HTERT RPE-1 (cell line): ENCODE data around the gene PI4KA.
"Not testable (repeated sequence)": the region's sequence is repeated elsewhere in the genome, so short reads cannot be mapped to it uniquely, and the experiment has no call there.

Source experiments
- in situ Hi-C: fragments of 300-500 bp; cut with MboI; formaldehyde crosslinking; loops from 4 replicates; pipeline ENCODE4 v1.14.3; 2020; ENCODE audit warnings: low sequenced_read_pairs

Gene PI4KA

DNA sequence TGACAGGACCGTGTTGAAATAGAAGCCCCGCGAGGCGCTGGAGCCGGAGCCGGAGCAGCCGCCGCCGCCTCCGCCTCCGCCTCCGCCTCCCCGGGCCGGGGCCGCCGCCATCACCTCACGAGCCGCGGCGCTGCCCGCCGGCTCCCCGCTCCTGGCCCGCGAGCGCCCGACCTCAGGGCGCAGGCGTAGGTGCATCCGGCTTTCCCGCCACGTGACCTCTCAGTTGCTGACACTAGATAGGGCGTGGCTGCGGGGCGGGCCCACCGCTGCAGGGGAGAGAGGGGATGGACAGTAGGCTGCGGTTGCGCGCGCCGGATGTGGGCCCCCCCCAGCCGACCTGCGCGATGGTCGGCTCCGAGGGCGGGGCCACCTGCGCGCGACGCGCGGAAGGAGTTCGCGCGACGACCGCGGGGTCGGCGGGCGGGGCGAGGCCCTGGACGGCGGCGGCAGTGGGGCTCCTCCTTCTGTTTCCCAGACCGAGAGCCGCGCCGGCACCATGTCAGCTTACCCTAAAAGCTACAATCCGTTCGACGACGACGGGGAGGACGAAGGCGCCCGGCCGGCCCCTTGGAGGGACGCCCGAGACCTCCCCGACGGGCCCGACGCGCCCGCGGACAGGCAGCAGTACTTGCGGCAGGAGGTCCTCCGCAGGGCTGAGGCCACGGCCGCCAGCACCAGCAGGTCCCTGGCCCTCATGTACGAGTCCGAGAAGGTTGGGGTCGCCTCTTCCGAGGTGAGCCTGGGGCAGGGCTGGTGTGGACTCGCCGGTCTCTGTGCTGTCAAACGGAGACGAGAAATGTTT, at the start of gene PI4KA, which contains the start of gene SNAP29:
PI4KA (minus strand) TSS at position 197 of the 802 bp plus-strand sequence; CDS start at position 111, 86 bp downstream.
SNAP29 (plus strand) TSS at position 393 of the 802 bp plus-strand sequence; CDS start at position 497, 104 bp downstream.
- in situ Hi-C loops = no loop called here

DNA sequence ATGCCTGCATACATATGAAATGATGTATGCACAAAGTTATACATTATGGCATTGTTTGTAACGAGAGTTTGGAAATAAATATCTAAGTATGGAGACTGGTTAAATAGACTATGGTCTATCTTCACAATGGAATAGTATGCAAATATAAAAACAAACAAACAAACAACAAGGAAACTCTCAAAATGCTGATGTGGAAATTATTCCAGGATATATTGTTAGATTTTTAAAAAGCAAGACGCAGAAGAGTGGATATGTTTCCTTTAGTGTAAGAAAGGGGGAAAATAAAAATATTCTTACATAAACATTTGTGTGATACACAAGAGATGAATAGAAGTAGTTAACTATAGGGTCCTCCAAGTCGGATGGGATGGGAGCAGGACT, 47.8 kb upstream of the PI4KA start:
- in situ Hi-C loops = no loop called here

DNA sequence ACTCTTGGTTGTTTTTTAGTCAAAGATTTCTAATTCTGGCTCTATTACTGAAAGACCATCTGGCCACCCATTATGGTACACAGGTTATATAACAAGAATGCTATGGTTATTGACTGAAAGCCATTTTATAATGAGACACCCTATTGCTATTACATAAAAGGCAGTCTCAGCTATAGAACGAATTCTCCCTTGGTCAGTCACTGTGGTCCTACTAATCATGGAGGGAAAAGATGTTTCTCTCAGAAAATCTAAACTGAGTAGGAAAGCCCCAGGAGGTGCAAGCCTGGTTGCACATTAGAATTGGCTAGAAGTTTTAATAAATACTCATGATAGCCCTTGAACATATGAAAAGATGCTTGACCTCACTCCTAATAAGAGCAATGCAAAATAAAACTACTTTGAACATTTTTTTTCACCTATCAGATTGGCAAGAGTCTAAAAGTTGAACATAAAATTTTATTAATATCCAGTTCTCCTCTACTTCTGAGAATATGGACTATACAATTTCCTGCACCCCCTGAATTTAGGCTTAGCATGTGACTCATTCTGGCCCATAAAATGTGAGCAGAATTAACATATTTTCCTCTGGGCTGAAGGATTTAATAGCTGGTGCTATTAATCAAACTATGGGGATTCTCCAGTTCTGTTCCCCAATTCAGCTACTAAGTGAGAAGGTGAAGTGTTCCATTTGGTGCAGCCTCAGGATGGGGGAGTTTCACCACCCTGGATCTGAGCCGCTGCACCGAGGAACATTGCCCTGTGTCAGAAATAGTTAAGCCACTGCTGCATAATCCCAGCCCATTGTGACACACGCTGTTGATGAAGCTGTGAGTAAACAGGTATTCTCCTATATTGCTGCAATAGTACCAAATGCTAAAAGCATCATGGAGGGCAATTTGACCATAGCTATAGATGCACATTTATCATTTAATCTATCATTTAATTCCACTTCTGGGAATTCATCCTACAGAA, 47.1 kb upstream of the PI4KA start:
- in situ Hi-C loops = no loop called here

DNA sequence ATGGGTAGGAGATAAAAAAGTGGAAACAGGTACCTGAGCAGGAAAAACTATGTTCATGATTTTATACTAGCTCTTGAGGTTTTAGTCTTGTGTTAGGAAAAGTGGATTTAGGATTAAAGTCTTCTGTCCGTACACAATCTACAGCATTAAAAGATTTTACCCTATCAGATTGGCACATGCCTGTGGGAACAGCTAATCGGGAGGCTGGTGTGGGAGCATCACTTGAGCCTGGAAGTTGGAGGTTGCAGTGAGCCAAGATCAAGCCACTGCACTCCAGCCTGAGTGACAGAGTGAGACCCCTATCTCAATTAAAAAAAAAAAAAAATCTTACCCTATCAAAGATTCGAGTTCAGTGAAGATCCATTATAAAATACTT, 46.4 kb upstream of the PI4KA start:
- in situ Hi-C loops = no loop called here

DNA sequence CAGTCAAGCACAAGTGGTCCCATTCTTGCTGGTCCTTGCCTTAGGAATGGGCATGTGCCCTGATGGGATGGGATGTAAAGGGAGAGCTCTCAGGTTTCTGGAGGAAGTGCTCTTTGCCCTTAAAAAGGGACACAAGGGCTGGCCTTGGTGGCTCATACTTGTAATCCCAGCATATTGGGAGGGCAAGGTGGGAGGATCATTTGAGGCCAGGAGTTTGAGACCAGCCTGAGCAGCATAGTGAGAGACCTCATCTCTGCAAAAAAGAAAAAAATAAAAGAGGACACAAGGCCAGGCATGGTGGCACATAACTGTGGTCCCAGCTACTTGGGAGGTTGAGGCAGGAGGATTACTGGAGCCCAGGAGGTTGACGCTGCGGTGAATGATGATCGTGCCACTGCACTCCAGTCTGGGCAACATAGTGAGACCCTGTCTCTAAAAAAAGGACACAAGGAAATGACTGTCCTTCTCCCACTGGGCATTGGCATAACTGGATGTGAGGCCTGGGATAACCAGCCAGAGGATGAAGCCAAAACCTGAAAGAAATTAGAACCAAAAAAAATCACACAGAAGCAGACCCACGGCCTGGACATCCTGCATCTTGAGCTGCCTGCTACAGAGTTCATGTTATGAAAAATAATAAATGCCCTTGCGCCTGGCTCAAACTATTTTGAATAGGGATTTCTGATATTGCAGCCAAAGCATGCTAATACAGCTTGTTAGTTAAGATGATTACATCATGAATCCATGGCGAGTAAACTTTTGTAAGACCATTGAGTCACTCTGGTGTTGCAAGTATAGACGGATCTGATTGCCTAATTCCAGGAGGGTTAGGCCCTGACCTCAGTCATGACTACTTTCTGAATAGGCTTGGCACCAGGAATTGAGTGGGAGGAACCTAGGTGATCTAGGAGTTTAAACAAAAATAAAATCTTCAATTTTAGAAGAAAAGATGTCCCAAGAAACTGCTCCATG, 45.7 kb upstream of the PI4KA start:
- in situ Hi-C loops = no loop called here

GRCh38 chr22:20903093-20903492, 44.5 kb upstream of the PI4KA start:
- in situ Hi-C loops = no loop called here

DNA sequence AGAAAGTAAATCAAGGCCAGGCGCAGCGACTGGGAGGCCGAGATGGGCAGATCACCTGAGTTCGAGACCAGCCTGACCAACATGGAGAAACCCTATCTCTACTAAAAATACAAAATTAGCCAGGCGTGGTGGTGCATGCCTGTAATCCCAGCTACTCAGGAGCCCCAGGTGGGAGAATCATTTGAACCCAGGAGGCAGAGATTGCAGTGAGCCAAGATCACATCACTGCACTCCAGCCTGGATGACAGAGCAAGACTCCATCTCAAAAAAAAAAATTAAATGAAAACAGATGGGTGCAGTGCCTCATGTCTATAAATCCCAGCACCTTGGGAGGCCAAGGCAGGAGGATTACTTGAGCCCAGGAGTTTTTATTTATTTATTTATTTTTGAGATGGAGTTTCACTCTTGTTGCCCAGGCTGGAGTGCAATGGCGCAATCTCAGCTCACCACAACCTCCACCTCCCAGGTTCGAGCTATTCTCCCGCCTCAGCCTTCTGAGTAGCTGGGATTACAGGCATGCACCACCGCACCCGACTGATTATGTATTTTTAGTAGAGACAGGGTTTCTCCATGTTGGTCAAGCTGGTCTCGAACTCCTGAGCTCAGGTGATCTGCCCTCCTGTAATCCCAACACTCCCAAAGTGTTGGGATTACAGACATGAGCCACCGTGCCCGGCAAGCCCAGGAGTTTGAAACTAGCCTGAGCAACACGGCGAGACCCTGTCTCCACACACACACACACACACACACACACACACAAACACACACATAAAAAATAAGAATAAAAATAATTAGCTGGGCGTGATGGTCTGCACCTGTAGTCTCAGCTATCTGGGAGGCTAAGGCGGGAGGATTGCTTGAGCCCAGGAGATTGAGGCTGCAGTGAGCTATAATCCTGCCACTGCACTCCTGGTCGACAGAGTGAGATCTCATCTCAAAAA, 42.8 kb upstream of the PI4KA start:
- in situ Hi-C loops = not testable (repeated sequence)

DNA sequence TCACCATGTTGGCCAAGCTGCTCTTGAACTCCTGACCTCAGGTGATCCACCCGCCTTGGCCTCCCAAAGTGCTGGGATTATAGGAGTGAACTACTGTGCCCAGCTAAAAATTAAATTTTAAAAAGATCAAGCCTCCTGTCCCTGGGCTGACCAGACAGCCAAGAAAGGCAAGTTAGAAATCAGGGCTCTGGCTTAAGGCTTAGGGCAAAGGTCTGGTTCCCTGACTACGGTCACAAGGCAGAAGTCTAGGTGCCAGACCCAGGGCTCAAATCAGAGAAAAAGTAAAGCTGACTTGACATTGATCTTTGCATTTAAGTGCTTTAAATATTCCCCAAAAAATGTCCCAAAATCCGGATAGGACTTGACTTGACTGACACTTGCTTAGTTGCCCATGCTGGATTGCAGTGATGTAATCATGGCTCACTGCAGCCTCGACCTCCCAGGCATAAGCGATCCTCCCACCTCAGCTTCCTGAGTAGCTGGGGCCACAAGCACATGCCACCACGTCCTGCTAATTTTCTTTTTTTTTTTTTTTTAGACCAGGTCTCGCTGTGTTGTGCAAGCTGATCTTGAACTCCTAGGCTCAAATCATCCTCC, 41.3 kb upstream of the PI4KA start:
- in situ Hi-C loops = no loop called here

GRCh38 chr22:20897737-20898136, 39.1 kb upstream of the PI4KA start:
- in situ Hi-C loops = not testable (repeated sequence)

GRCh38 chr22:20890975-20891374, 32.4 kb upstream of the PI4KA start:
- in situ Hi-C loops = no loop called here

DNA sequence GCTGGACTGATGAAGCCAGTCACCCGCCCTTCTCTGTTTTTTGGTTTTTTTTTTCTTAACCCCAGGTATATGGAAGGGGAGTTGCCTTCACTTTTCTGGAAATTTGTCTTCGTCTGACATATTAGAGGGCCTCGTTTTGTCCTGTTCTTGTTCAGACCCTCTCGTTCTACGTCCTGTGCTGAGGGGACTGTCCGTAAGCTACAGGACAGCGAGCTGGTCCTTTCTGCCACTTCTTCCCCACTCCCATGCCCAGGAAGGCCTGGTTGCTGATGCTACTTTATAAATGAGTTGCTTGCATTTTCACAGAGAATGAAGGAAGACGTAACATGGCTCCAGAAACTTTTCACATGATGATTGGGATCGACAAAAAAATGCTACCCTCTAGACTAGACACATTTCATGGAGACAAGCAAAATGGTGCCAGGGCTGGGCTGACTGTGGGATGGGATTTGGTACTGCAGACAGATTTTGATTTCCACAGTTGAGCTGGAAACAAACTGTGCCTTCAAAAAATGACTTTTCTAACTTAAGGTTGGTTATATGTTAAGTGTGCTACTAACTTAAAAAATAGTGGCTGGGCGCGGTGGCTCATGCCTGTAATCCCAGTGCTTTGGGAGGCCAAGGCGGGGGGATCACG, 31.4 kb upstream of the PI4KA start:
- in situ Hi-C loops = no loop called here

DNA sequence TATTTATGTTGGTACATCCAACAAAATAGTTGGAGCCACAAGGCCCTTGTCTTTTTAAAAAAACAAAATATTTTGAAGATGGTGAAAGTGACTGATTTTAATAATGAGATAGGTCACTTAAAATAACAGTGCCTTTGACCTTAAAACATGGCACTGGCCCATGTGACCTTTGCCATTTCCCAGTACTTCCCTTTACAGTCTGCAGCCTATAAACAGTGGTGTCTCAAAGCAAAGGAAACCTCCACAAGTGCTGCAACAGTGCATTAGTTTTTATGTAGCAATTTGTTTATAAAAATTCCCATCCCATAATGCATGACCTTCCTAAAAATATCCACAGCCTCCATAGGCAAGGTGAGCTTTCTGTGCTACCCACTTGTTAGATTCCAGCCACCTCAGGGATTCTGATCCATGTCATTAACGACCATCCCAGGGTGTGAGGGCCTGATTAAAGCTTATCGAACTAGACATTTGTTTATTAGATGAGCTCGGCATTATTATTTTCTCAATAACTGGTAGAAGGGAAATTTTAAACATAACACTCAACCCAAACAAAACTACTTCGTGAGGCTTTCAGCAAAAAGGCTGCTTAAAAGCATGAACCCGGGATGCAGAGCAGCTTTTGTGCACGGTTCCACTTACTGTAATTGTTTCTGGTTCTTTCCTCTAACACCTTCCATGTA, 30.6 kb upstream of the PI4KA start:
- in situ Hi-C loops = no loop called here

DNA sequence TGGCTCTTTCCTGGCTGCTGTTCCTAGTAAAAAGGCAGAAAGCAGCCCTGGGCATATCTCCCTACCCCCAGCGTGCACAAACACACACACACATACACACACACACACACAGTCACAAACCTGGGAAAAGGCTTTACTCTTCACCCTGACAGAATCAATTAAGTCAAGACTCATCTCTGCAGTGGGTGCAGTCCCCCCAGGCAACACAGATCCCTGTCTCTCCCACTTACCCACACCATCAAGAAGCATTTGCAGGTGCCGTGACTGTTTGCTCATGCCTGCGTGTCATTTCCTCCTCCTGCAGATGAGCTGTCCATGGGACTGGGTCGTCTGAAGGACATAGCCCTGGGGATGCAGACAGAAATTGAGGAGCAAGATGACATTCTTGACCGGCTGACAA, 28.8 kb upstream of the PI4KA start:
- in situ Hi-C loops = no loop called here

DNA sequence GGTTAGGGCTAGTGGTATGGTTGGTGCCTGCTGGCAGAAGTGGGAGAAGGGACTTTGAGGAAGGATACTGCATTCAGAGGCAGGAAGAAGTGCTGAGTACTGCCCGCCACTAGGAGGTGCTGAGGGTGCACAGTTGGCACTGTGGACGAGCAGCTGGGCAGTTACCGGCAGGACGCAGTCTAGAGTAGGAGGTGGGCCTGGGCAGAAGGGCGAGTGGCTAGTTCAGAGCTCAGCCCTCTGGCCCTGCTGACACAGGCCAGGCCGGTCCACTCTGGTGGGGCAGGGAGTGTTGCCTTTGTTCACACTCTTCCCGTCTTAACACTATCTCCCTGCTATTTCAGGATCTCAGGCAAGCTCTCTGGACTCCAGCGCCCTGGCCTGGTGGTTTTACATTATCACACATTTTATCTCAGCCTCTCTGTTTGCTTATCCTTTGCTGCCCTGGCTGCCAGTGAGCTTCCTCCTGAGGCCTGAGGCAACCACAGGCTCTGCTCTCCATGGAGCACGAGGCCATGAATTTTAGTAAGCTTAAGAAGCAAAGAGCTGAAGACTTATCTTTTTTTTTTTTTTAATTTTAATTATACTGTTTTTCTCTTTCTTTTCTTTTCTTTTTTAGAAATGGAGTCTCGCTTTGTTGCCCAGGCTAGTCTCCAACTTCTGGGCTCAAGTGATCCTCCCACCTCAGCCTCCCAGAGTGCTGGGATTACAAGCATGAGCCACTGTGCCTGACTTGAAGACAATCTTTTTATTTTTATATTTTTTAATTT, 27.1 kb upstream of the PI4KA start:
- in situ Hi-C loops = no loop called here

DNA sequence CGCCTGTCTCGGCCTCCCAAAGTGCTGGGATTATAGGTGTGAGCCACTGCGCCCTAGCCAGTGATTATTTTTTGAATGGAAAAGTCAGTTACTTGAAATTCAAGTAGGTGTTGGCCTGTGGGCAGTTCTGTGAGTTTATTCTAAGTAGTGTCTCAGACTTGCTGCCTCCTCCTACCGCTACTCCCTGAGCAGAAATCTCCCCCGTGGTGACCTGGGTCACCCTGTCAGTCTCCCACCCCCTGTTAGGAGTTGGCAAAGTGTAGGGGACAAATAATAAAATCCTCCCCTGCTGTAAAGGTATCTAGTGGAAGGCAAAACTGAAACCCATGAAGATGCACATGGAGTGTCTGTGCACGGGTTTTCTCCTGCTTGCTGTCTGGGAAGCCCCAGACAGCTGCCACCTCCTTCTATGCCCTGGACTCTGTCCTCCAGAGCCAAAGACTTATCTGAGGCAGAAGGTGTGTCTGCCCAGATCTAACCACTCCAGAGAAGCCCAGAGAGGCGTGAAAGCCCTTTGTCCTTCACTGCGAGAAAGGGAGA, 26.5 kb upstream of the PI4KA start:
- in situ Hi-C loops = no loop called here

DNA sequence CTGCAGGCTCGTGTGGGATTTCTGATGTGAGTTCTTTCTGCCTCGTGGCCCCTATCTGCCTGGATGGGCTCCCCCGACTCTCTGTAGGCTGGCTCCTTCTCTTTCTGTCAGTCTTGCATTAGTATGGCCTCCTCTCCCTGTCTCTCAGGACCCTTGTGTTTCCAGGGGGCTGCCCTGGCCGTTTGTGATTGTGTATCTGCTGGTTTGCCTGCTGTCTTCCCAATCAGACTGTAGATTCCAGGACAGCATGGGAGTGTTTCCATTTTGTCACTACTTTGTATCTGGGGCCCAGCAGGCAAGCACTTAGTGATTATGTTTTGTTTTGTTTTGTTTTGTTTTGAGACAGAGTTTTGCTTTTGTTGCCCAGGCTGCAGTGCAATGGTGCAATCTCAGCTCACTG, 25.8 kb upstream of the PI4KA start:
- in situ Hi-C loops = no loop called here

DNA sequence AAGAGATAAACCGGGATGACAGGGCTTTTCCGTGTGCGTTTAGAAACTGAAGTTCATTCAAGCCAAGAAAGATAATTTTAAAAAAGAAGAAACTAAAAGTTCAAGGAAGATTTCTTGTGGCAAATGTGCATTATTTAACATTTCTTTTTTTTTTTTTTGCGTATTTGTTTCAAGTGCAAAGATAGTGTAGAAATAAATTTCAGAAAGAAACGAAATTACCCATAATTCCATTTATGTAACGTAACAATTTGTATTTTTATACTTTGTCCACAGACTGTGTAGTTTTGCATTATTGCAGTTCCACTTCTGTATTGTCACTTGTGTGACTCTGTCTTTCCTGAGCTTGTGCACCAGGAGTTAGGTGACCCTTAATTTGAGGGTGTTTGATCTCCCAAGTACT, 24.2 kb upstream of the PI4KA start:
- in situ Hi-C loops = no loop called here
